GM23338 (cell line): Measurements from ENCODE around the gene BCL2L13. TPM values are rescaled to one million over a fixed set of nuclear protein-coding genes. Genes with fewer than 3 reads are reported as not detected.

Experiments used
- ATAC-seq: fragments of 200-7000 bp; cut with Tn5 transposase; 3 replicates; pipeline ENCODE4 v1.9.1; 2020
- DNase-seq: peaks from one replicate; pipeline ENCODE4 v3.0.0-alpha.2; 2015; ENCODE audit warnings: low spot score
- H2AFZ ChIP-seq: fragments of 200-600 bp; sonication (generic); 2 replicates; pipeline ENCODE4 v1.8.0; 2016; ENCODE audit warnings: antibody characterized with exemption, mild to moderate bottlenecking, moderate library complexity
- H3F3A ChIP-seq: fragments of 200-600 bp; sonication (generic); replicated peaks from 2 replicates; pipeline ENCODE4 v1.8.0; 2017; ENCODE audit warnings: antibody characterized with exemption, mixed run types, low read depth
- H3K27ac ChIP-seq: fragments of 200-600 bp; sonication (generic); 2 replicates; pipeline ENCODE4 v1.6.1; 2016; ENCODE audit warnings: low read depth
- H3K27me3 ChIP-seq: fragments of 200-600 bp; sonication (generic); 2 replicates; pipeline ENCODE4 v1.8.0; 2016; ENCODE audit warnings: mild to moderate bottlenecking, mixed run types, moderate library complexity; ENCODE audit not compliant: insufficient read depth
- H3K36me3 ChIP-seq: fragments of 200-600 bp; sonication (generic); 2 replicates; pipeline ENCODE4 v1.8.0; 2016; ENCODE audit warnings: mild to moderate bottlenecking; ENCODE audit not compliant: insufficient read depth
- H3K4me1 ChIP-seq: fragments of 200-600 bp; sonication (generic); 2 replicates; pipeline ENCODE4 v1.8.0; 2016; ENCODE audit warnings: mild to moderate bottlenecking, moderate library complexity; ENCODE audit not compliant: insufficient read depth
- H3K4me2 ChIP-seq: fragments of 200-600 bp; sonication (generic); 2 replicates; pipeline ENCODE4 v1.7.1; 2017; ENCODE audit warnings: mixed run types
- H3K4me3 ChIP-seq: fragments of 200-600 bp; sonication (generic); 2 replicates; pipeline ENCODE4 v1.6.1; 2016; ENCODE audit warnings: mixed run types
- H3K79me2 ChIP-seq: fragments of 200-600 bp; sonication (generic); replicated peaks from 2 replicates; pipeline ENCODE4 v1.8.0; 2017; ENCODE audit warnings: mild to moderate bottlenecking; ENCODE audit not compliant: insufficient read depth
- H3K9me2 ChIP-seq: fragments of 200-600 bp; sonication (generic); 2 replicates; pipeline ENCODE4 v1.8.0; 2017; ENCODE audit not compliant: insufficient read depth
- H4K20me1 ChIP-seq: fragments of 200-600 bp; sonication (generic); replicated peaks from 2 replicates; pipeline ENCODE4 v1.8.0; 2017; ENCODE audit warnings: mild to moderate bottlenecking; ENCODE audit not compliant: insufficient read depth
- H3K27ac Mint-ChIP-seq: 2 replicates; pipeline ENCODE4 v1.8.0; 2020; ENCODE audit warnings: inconsistent platforms, mild to moderate bottlenecking, moderate library complexity, mixed read lengths
- H3K27me3 Mint-ChIP-seq: 3 replicates; pipeline ENCODE4 v1.8.0; 2022; ENCODE audit warnings: low read depth, mild to moderate bottlenecking, moderate library complexity, mixed read lengths, inconsistent platforms; ENCODE audit not compliant: insufficient read depth, poor library complexity
- H3K36me3 Mint-ChIP-seq: 3 replicates; pipeline ENCODE4 v1.8.0; 2021; ENCODE audit warnings: low read depth, mild to moderate bottlenecking, inconsistent platforms, moderate library complexity, mixed read lengths
- H3K4me1 Mint-ChIP-seq: 3 replicates; pipeline ENCODE4 v1.8.0; 2020; ENCODE audit warnings: mild to moderate bottlenecking, inconsistent platforms, mixed read lengths
- H3K4me3 Mint-ChIP-seq: 3 replicates; pipeline ENCODE4 v1.8.0; 2021; ENCODE audit warnings: moderate library complexity, mild to moderate bottlenecking, inconsistent platforms, mixed read lengths
- H3K9me3 Mint-ChIP-seq: 3 replicates; pipeline ENCODE4 v1.8.0; 2020; ENCODE audit warnings: moderate library complexity, mild to moderate bottlenecking, inconsistent platforms, mixed read lengths
- EZH2 ChIP-seq: fragments of 200-600 bp; sonication (generic); IDR thresholded peaks from one replicate; pipeline ENCODE4 v1.8.0; 2017; ENCODE audit warnings: antibody characterized with exemption, mild to moderate bottlenecking, low read depth; ENCODE audit not compliant: unreplicated experiment
- EZH2phosphoT487 ChIP-seq: fragments of 200-600 bp; sonication (generic); IDR thresholded peaks from one replicate; pipeline ENCODE4 v1.8.1; 2018; ENCODE audit warnings: antibody characterized with exemption; ENCODE audit not compliant: unreplicated experiment
- JUNB ChIP-seq: IDR thresholded peaks from one replicate; pipeline ENCODE4 v1.6.1; 2016; ENCODE audit warnings: antibody characterized with exemption; ENCODE audit not compliant: unreplicated experiment
- POLR2AphosphoS5 ChIP-seq: IDR thresholded peaks from 2 replicates; pipeline ENCODE4 v1.6.1; 2016; ENCODE audit warnings: antibody characterized with exemption, low read depth
- STAT1 ChIP-seq: IDR thresholded peaks from one replicate; pipeline ENCODE4 v1.6.1; 2016; ENCODE audit warnings: antibody characterized with exemption; ENCODE audit not compliant: unreplicated experiment
- ZNF114 ChIP-seq: fragments of 250-450 bp; sonication (Bioruptor Pico); IDR thresholded peaks from 2 replicates; pipeline ENCODE4 v1.5.0; 2020; ENCODE audit warnings: mild to moderate bottlenecking, moderate library complexity
- ZNF331 ChIP-seq: fragments of 250-450 bp; sonication (Bioruptor Pico); IDR thresholded peaks from 2 replicates; pipeline ENCODE4 v1.5.0; 2020; ENCODE audit warnings: low read depth, mild to moderate bottlenecking, moderate library complexity
- polyA plus RNA-seq: library from polyadenylated mRNA; unstranded; fragments of >200 nt; fragmentation: Nextera tagmentation; extraction: Ambion mirVana; gene quantifications from 2 replicates; pipeline ENCODE4 v1.2.1, GENCODE V29; 2016
- total RNA-seq: library from RNA; depleted of rRNA; stranded (reverse); fragments of >200 nt; shearing (Covaris generic); gene quantifications from 2 replicates; pipeline ENCODE4 v1.2.3, GENCODE V29; 2014
- TF ChIP-seq, protein P1 (sequence below), 2 experiments: fragments of 200-600 bp in 1 of 2; sonication (generic) in 1 of 2; conservative IDR thresholded peaks; 2 replicates each; pipeline versions ENCODE4 v1.5.1 to v1.6.1; 2016 to 2017; ENCODE audit warnings: antibody characterized with exemption in 2 of 2, low read depth in 2 of 2, mild to moderate bottlenecking in 2 of 2, moderate library complexity in 1 of 2
- TF ChIP-seq, protein P2 (sequence below): fragments of 250-450 bp; sonication (Bioruptor Pico); IDR thresholded peaks from 2 replicates; pipeline ENCODE4 v1.5.0; 2020; ENCODE audit warnings: mild to moderate bottlenecking, moderate library complexity

Gene BCL2L13
- total and polyA plus RNA-seq, 2 experiments from 2014 or later, result 22.4 to 32.3 TPM

DNA sequence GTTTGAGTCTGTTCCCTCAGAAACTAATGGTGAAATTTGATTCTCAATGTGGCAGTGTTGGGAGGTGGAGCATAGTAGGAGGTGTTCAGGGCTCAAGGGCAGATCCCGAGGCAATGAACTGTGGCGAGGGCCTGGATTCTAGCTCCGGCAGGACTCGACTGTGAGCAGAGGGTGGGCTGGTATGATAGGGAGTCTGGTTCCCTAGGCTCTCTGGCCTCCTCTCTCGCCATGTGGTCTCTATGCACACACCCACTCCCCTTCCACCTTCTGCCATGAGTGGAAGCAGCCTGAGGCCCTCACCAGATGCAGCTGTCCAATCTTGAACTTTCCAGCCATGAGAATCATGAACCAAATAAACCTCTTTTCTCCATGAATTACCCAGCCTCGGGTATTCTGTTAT lies 42.3 kb upstream of the BCL2L13 start:
- ATAC-seq, result no peak
- Mint-ChIP-seq H3K27me3 (no peaks in the 10 kb centered on the region), H3K27ac (no peak overlapping the region)

DNA sequence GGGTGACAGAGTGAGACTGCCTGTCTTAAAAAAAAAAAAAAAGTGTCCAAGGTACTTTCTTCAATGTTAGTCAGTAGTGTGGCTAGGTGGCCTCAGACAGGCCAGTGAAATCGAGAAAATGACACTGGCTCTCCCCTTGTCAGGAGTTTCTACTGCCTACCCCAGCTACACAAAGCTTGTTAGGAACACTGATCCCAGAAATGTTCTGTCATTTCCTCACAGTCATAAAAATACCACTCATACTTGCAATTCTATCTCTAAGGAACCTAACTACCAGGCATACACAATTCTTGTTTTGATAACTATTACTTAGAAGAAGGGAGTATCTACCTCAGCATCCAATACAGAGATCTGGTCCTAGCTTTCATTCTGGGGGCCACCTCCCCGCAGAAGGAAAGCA lies 41.3 kb upstream of the BCL2L13 start:
- no peak for ATAC-seq
- no peak overlapping the region for H3K27ac Mint-ChIP-seq

More for the DNA sequence above, 42.3 kb upstream of the BCL2L13 start:
- no peaks in the 10 kb centered on the region for H3K79me2 ChIP-seq
- H3K27me3 ChIP-seq, result no peaks in the 10 kb centered on the region
- H3K36me3 Mint-ChIP-seq, result peaks cover 84% of the 10 kb centered on the region
- no peak overlapping the region for H2AFZ ChIP-seq
- no peaks in the 10 kb centered on the region for H3K4me1 ChIP-seq
- TF ChIP-seq ZNF331 (CRISPR knock-in tag), result no peak
- TF ChIP-seq EZH2, result no peak
- TF ChIP-seq, protein P1, sequence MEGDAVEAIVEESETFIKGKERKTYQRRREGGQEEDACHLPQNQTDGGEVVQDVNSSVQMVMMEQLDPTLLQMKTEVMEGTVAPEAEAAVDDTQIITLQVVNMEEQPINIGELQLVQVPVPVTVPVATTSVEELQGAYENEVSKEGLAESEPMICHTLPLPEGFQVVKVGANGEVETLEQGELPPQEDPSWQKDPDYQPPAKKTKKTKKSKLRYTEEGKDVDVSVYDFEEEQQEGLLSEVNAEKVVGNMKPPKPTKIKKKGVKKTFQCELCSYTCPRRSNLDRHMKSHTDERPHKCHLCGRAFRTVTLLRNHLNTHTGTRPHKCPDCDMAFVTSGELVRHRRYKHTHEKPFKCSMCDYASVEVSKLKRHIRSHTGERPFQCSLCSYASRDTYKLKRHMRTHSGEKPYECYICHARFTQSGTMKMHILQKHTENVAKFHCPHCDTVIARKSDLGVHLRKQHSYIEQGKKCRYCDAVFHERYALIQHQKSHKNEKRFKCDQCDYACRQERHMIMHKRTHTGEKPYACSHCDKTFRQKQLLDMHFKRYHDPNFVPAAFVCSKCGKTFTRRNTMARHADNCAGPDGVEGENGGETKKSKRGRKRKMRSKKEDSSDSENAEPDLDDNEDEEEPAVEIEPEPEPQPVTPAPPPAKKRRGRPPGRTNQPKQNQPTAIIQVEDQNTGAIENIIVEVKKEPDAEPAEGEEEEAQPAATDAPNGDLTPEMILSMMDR (conservative IDR thresholded peaks at IDR 0.05; ENCODE audit: low read depth in 2 of 2), result no peak
- TF ChIP-seq POLR2AphosphoS5, result no peak
- TF ChIP-seq EZH2phosphoT487, result no peak
- no peak overlapping the region for H3K4me3 Mint-ChIP-seq
- H3K36me3 ChIP-seq, result peaks cover 62% of the 10 kb centered on the region
- no peak overlapping the region for H3K4me3 ChIP-seq
- no peaks in the 10 kb centered on the region for H3K9me3 Mint-ChIP-seq
- peaks cover 6% of the 10 kb centered on the region; the same call in 1 of the 2 replicates for H4K20me1 ChIP-seq
- H3F3A ChIP-seq, result peaks cover 10% of the 10 kb centered on the region; the same call in 1 of the 2 replicates
- H3K27ac ChIP-seq, result no peak overlapping the region; the same call in 1 of the 2 replicates
- no peaks in the 10 kb centered on the region for H3K4me1 Mint-ChIP-seq
- H3K4me2 ChIP-seq, result no peak overlapping the region
- no peaks in the 10 kb centered on the region for H3K9me2 ChIP-seq
- DNase-seq, result no peak

More for the DNA sequence above, 41.3 kb upstream of the BCL2L13 start:
- TF ChIP-seq POLR2AphosphoS5, result no peak
- no peak for TF ChIP-seq ZNF114 (CRISPR knock-in tag)
- no peak for TF ChIP-seq EZH2
- TF ChIP-seq STAT1, result no peak
- TF ChIP-seq, protein P2, sequence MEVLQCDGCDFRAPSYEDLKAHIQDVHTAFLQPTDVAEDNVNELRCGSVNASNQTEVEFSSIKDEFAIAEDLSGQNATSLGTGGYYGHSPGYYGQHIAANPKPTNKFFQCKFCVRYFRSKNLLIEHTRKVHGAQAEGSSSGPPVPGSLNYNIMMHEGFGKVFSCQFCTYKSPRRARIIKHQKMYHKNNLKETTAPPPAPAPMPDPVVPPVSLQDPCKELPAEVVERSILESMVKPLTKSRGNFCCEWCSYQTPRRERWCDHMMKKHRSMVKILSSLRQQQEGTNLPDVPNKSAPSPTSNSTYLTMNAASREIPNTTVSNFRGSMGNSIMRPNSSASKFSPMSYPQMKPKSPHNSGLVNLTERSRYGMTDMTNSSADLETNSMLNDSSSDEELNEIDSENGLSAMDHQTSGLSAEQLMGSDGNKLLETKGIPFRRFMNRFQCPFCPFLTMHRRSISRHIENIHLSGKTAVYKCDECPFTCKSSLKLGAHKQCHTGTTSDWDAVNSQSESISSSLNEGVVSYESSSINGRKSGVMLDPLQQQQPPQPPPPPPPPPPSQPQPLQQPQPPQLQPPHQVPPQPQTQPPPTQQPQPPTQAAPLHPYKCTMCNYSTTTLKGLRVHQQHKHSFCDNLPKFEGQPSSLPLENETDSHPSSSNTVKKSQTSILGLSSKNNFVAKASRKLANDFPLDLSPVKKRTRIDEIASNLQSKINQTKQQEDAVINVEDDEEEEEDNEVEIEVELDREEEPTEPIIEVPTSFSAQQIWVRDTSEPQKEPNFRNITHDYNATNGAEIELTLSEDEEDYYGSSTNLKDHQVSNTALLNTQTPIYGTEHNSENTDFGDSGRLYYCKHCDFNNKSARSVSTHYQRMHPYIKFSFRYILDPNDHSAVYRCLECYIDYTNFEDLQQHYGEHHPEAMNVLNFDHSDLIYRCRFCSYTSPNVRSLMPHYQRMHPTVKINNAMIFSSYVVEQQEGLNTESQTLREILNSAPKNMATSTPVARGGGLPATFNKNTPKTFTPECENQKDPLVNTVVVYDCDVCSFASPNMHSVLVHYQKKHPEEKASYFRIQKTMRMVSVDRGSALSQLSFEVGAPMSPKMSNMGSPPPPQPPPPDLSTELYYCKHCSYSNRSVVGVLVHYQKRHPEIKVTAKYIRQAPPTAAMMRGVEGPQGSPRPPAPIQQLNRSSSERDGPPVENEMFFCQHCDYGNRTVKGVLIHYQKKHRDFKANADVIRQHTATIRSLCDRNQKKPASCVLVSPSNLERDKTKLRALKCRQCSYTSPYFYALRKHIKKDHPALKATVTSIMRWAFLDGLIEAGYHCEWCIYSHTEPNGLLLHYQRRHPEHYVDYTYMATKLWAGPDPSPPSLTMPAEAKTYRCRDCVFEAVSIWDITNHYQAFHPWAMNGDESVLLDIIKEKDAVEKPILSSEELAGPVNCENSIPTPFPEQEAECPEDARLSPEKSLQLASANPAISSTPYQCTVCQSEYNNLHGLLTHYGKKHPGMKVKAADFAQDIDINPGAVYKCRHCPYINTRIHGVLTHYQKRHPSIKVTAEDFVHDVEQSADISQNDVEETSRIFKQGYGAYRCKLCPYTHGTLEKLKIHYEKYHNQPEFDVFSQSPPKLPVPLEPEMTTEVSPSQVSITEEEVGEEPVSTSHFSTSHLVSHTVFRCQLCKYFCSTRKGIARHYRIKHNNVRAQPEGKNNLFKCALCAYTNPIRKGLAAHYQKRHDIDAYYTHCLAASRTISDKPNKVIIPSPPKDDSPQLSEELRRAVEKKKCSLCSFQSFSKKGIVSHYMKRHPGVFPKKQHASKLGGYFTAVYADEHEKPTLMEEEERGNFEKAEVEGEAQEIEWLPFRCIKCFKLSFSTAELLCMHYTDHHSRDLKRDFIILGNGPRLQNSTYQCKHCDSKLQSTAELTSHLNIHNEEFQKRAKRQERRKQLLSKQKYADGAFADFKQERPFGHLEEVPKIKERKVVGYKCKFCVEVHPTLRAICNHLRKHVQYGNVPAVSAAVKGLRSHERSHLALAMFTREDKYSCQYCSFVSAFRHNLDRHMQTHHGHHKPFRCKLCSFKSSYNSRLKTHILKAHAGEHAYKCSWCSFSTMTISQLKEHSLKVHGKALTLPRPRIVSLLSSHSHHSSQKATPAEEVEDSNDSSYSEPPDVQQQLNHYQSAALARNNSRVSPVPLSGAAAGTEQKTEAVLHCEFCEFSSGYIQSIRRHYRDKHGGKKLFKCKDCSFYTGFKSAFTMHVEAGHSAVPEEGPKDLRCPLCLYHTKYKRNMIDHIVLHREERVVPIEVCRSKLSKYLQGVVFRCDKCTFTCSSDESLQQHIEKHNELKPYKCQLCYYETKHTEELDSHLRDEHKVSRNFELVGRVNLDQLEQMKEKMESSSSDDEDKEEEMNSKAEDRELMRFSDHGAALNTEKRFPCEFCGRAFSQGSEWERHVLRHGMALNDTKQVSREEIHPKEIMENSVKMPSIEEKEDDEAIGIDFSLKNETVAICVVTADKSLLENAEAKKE (CRISPR knock-in tag), result no peak
- TF ChIP-seq EZH2phosphoT487, result no peak
- no peak for TF ChIP-seq JUNB
- H3K79me2 ChIP-seq, result no peaks in the 10 kb centered on the region
- H4K20me1 ChIP-seq, result peaks cover 6% of the 10 kb centered on the region; the same call in 1 of the 2 replicates
- no peaks in the 10 kb centered on the region for H3K27me3 ChIP-seq
- no peak overlapping the region for H2AFZ ChIP-seq
- no peaks in the 10 kb centered on the region for H3K9me3 Mint-ChIP-seq
- H3K4me2 ChIP-seq, result no peak overlapping the region
- H3F3A ChIP-seq, result peaks cover 10% of the 10 kb centered on the region; the same call in 1 of the 2 replicates
- H3K4me3 Mint-ChIP-seq, result no peak overlapping the region
- no peak overlapping the region for H3K4me3 ChIP-seq
- peaks cover 54% of the 10 kb centered on the region for H3K36me3 ChIP-seq
- H3K4me1 Mint-ChIP-seq, result no peaks in the 10 kb centered on the region
- no peaks in the 10 kb centered on the region for H3K27me3 Mint-ChIP-seq
- no peaks in the 10 kb centered on the region for H3K9me2 ChIP-seq
- DNase-seq, result no peak
- H3K27ac ChIP-seq, result no peak overlapping the region
- H3K36me3 Mint-ChIP-seq, result peaks cover 75% of the 10 kb centered on the region
- no peaks in the 10 kb centered on the region for H3K4me1 ChIP-seq
